Progenitor cell of endocrine pancreas (in vitro differentiated cells): ENCODE results near the gene ZSCAN20. TPM values are rescaled to one million over a fixed set of nuclear protein-coding genes. Genes with fewer than 3 reads are reported as not detected.

ENCODE experiments used
- DNase-seq: peaks from one replicate; pipeline ENCODE4 v3.0.0; 2021; ENCODE audit warnings: low spot score; ENCODE audit not compliant: unreplicated experiment
- H3K27ac Mint-ChIP-seq: 2 replicates; pipeline ENCODE4 v1.8.0; 2021; ENCODE audit warnings: mild to moderate bottlenecking, moderate library complexity, mixed read lengths
- H3K27me3 Mint-ChIP-seq: 2 replicates; pipeline ENCODE4 v1.8.0; 2021; ENCODE audit warnings: mixed read lengths
- H3K36me3 Mint-ChIP-seq: 2 replicates; pipeline ENCODE4 v1.8.0; 2022; ENCODE audit warnings: mixed read lengths; ENCODE audit not compliant: insufficient read depth
- H3K4me1 Mint-ChIP-seq: 2 replicates; pipeline ENCODE4 v1.8.0; 2021; ENCODE audit warnings: low read depth, mixed read lengths
- H3K4me3 Mint-ChIP-seq: 2 replicates; pipeline ENCODE4 v1.8.0; 2021; ENCODE audit warnings: low read depth, mild to moderate bottlenecking, moderate library complexity, mixed read lengths
- H3K9me3 Mint-ChIP-seq: 2 replicates; pipeline ENCODE4 v1.8.0; 2021; ENCODE audit warnings: low read depth, mixed read lengths
- CTCF ChIP-seq: fragments of 200-600 bp; sonication (generic); IDR thresholded peaks from one replicate; pipeline ENCODE4 v1.5.0; 2021; ENCODE audit warnings: antibody characterized with exemption, mild to moderate bottlenecking; ENCODE audit not compliant: unreplicated experiment
- total RNA-seq: library from RNA; stranded (reverse); gene quantifications from 2 replicates; pipeline ENCODE4 v1.2.1, GENCODE V29; 2021

The ZSCAN20 gene
- total RNA-seq, 1 donor from 2014 or later: 10.5 TPM

DNA sequence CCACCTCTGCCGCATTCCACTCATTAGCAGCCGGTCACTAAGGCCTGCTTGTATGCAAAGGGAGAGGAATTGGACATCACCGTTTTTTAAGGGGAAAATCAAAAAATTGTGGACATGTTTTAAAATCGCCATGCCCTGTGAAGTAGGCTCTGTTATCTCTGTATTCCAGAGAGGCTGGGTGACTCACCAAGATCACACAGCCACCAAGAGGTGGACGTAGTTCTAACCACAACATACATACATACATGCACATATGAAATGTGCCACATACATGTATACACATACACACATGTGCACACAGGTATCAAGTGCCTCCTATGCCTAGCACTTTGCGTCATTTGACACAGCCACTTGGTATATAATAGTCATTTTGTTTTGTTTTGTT, 16.0 kb upstream of the ZSCAN20 start:
- H3K36me3 Mint-ChIP-seq: no peaks in the 10 kb centered on the region
- no peaks in the 10 kb centered on the region for H3K9me3 Mint-ChIP-seq
- no peak overlapping the region for H3K27ac Mint-ChIP-seq
- H3K4me3 Mint-ChIP-seq: no peak overlapping the region
- DNase-seq: no peak
- H3K27me3 Mint-ChIP-seq: peaks cover 17% of the 10 kb centered on the region
- H3K4me1 Mint-ChIP-seq: no peaks in the 10 kb centered on the region
- TF ChIP-seq CTCF: no peak

DNA sequence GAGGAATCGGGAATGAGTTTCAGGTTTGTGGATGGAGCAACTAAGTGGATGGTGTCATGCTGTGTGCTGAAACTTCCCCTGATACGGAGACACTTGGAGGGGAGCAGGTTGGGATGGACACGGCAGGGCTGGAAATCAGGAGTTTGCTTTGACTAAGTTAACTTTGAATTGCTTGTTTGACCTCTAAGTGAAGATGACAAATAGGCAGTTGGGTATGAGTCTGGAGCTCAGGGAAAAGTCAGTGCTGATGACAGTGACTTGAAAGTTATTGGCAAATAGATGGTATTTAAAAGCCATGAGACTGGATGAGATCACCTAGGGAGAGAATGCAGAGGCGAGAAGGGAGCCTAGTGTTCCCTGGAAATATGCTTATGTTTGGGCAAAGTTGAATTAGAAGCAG, 12.8 kb upstream of the ZSCAN20 start:
- TF ChIP-seq CTCF: no peak
- Mint-ChIP-seq H3K27me3 (peaks cover 13% of the 10 kb centered on the region), H3K4me3 (no peak overlapping the region), H3K4me1 (no peaks in the 10 kb centered on the region), H3K9me3 (no peaks in the 10 kb centered on the region), H3K27ac (no peak overlapping the region), H3K36me3 (no peaks in the 10 kb centered on the region)
- no peak for DNase-seq

DNA sequence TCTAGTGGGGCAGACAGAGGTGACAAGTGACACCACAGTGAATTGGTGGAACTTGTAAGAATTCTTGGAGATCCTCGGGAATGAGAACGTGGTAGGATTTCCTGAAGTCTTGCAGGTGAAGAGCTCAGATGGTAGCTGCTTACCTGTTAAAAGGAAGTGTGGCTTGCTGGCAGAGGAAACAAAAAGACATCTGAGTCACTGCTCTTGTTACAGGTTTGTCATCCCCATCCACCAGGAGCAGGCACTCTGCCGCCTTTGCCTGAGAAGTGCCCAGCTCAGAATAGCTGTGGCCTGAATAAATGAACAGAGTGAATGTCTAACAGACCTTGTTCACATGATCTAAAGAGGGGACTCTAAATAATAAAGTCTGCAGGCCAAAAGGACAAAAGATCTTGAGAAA, 12.3 kb upstream of the ZSCAN20 start:
- H3K36me3 Mint-ChIP-seq: no peaks in the 10 kb centered on the region
- no peaks in the 10 kb centered on the region for H3K9me3 Mint-ChIP-seq
- no peak overlapping the region for H3K4me3 Mint-ChIP-seq
- no peak for DNase-seq
- H3K4me1 Mint-ChIP-seq: no peaks in the 10 kb centered on the region
- no peak overlapping the region for H3K27ac Mint-ChIP-seq
- H3K27me3 Mint-ChIP-seq: peaks cover 13% of the 10 kb centered on the region
- no peak for TF ChIP-seq CTCF

- Mint-ChIP-seq H3K4me3 (no peak overlapping the region), H3K36me3 (no peaks in the 10 kb centered on the region), H3K27ac (no peak overlapping the region), H3K4me1 (no peaks in the 10 kb centered on the region), H3K9me3 (no peaks in the 10 kb centered on the region), H3K27me3 (peaks cover 16% of the 10 kb centered on the region)
- no peak for TF ChIP-seq CTCF
- DNase-seq: no peak
These were observed 11.4 kb upstream of the ZSCAN20 start for GRCh38 chr1:33460947-33461629.

- Mint-ChIP-seq H3K36me3 (no peaks in the 10 kb centered on the region), H3K4me3 (no peak overlapping the region), H3K9me3 (no peaks in the 10 kb centered on the region), H3K27me3 (peaks cover 19% of the 10 kb centered on the region), H3K4me1 (no peaks in the 10 kb centered on the region), H3K27ac (no peak overlapping the region)
- TF ChIP-seq CTCF: no peak
- no peak for DNase-seq
These were observed 9.9 kb upstream of the ZSCAN20 start for GRCh38 chr1:33462405-33463164.
